ENCODE results near the gene SGMS1.
"Not testable (repeated sequence)": the region's sequence is repeated elsewhere in the genome, so short reads cannot be mapped to it uniquely, and the experiment has no call there.

The SGMS1 gene

GRCh38 chr10:50648089-50648934, 24.6 kb upstream of the SGMS1 start:
- peak; percentile 33 for DNase-seq (ENCODE audit: extremely low read depth, insufficient read length)
- H3K36me3 ChIP-seq (ENCODE audit: control insufficient read depth, insufficient read depth, low read length), result no peaks in the 10 kb centered on the region
- H3K4me3 ChIP-seq (replicated peaks; ENCODE audit: low read depth, low read length), result no peak overlapping the region
- H3K27me3 ChIP-seq (replicated peaks; ENCODE audit: control insufficient read depth, insufficient read depth, low read length), result no peaks in the 10 kb centered on the region
- no peak for TF ChIP-seq CTCF (IDR thresholded peaks at IDR 0.05; ENCODE audit: insufficient read depth, low read length, poor library complexity, severe bottlenecking)

- H3K4me3 ChIP-seq (replicated peaks; ENCODE audit: low read depth, low read length); H3K36me3 ChIP-seq (ENCODE audit: control insufficient read depth, insufficient read depth, low read length); DNase-seq (ENCODE audit: extremely low read depth, insufficient read length); H3K27me3 ChIP-seq (replicated peaks; ENCODE audit: control insufficient read depth, insufficient read depth, low read length): not testable (repeated sequence)
Measured at GRCh38 chr10:50647350-50647749, 23.6 kb upstream of the SGMS1 start.

- TF ChIP-seq CTCF (IDR thresholded peaks at IDR 0.05; ENCODE audit: insufficient read depth, low read length, poor library complexity, severe bottlenecking), result no peak
- no peaks in the 10 kb centered on the region for H3K27me3 ChIP-seq (replicated peaks; ENCODE audit: control insufficient read depth, insufficient read depth, low read length)
- H3K36me3 ChIP-seq (ENCODE audit: control insufficient read depth, insufficient read depth, low read length), result no peaks in the 10 kb centered on the region
- no peak for DNase-seq (ENCODE audit: extremely low read depth, insufficient read length)
- H3K4me3 ChIP-seq (replicated peaks; ENCODE audit: low read depth, low read length), result no peak overlapping the region
Measured at GRCh38 chr10:50645236-50645635, 21.5 kb upstream of the SGMS1 start.

- no peak for DNase-seq (ENCODE audit: extremely low read depth, insufficient read length)
- Histone ChIP-seq H3K4me3 (replicated peaks; ENCODE audit: low read depth, low read length) (no peak overlapping the region), H3K36me3 (ENCODE audit: control insufficient read depth, insufficient read depth, low read length) (no peaks in the 10 kb centered on the region), H3K27me3 (replicated peaks; ENCODE audit: control insufficient read depth, insufficient read depth, low read length) (no peaks in the 10 kb centered on the region)
- no peak for TF ChIP-seq CTCF (IDR thresholded peaks at IDR 0.05; ENCODE audit: insufficient read depth, low read length, poor library complexity, severe bottlenecking)
Measured at GRCh38 chr10:50641626-50642025, 17.9 kb upstream of the SGMS1 start.

- TF ChIP-seq CTCF (IDR thresholded peaks at IDR 0.05; ENCODE audit: insufficient read depth, low read length, poor library complexity, severe bottlenecking), result no peak
- Histone ChIP-seq H3K36me3 (ENCODE audit: control insufficient read depth, insufficient read depth, low read length) (no peaks in the 10 kb centered on the region), H3K4me3 (replicated peaks; ENCODE audit: low read depth, low read length) (no peak overlapping the region), H3K27me3 (replicated peaks; ENCODE audit: control insufficient read depth, insufficient read depth, low read length) (no peaks in the 10 kb centered on the region)
- DNase-seq (ENCODE audit: extremely low read depth, insufficient read length), result no peak
Measured at GRCh38 chr10:50640238-50640637, 16.5 kb upstream of the SGMS1 start.

GRCh38 chr10:50636618-50637579, 13.1 kb upstream of the SGMS1 start:
- H3K27me3 ChIP-seq (replicated peaks; ENCODE audit: control insufficient read depth, insufficient read depth, low read length), result no peaks in the 10 kb centered on the region
- TF ChIP-seq CTCF (IDR thresholded peaks at IDR 0.05; ENCODE audit: insufficient read depth, low read length, poor library complexity, severe bottlenecking), result no peak
- H3K36me3 ChIP-seq (ENCODE audit: control insufficient read depth, insufficient read depth, low read length), result no peaks in the 10 kb centered on the region
- H3K4me3 ChIP-seq (replicated peaks; ENCODE audit: low read depth, low read length), result no peak overlapping the region; the same call in 1 of the 2 replicates
- no peak for DNase-seq (ENCODE audit: extremely low read depth, insufficient read length)

Measured in GM06990 (cell line).